Neuronal stem cell (in vitro differentiated cells): ENCODE data around the gene TUB.

Experiments
- DNase-seq: peaks from one replicate; pipeline ENCODE4 v3.0.0-alpha.2; 2013; ENCODE audit warnings: low spot score
- H2AFZ ChIP-seq: one replicate; pipeline ENCODE4 v1.6.1; 2013; ENCODE audit warnings: mild to moderate bottlenecking, low read length, inconsistent platforms
- H2AK5ac ChIP-seq: 2 replicates; pipeline ENCODE4 v1.6.1; 2013; ENCODE audit warnings: low read depth, mild to moderate bottlenecking, inconsistent platforms, low read length, moderate library complexity, mixed read lengths
- H2BK120ac ChIP-seq: 2 replicates; pipeline ENCODE4 v1.6.1; 2013; ENCODE audit warnings: low read depth, mild to moderate bottlenecking, inconsistent platforms, low read length, moderate library complexity, mixed read lengths
- H2BK12ac ChIP-seq: one replicate; pipeline ENCODE4 v1.6.1; 2013; ENCODE audit warnings: low read length, inconsistent platforms
- H2BK15ac ChIP-seq: 2 replicates; pipeline ENCODE4 v1.6.1; 2013; ENCODE audit warnings: mild to moderate bottlenecking, low read length, inconsistent platforms, mixed read lengths
- H2BK5ac ChIP-seq: one replicate; pipeline ENCODE4 v1.6.1; 2013; ENCODE audit warnings: inconsistent platforms, mild to moderate bottlenecking, low read length, moderate library complexity
- H3K14ac ChIP-seq: one replicate; pipeline ENCODE4 v1.6.1; 2013; ENCODE audit warnings: low read length, inconsistent platforms
- H3K18ac ChIP-seq: 2 replicates; pipeline ENCODE4 v1.6.1; 2013; ENCODE audit warnings: low read length, inconsistent platforms
- H3K23ac ChIP-seq: 2 replicates; pipeline ENCODE4 v1.6.1; 2013; ENCODE audit warnings: low read depth, mild to moderate bottlenecking, mixed read lengths, low read length, inconsistent platforms; ENCODE audit not compliant: poor library complexity
- H3K27ac ChIP-seq: replicated peaks from 3 replicates; pipeline ENCODE4 v1.5.1; 2013; ENCODE audit warnings: low read length, inconsistent platforms
- H3K27me3 ChIP-seq, 3 experiments: 2 replicates each; pipeline ENCODE4 v1.6.1; 2013; ENCODE audit warnings: low read length in 3 of 3, mild to moderate bottlenecking in 2 of 3, inconsistent platforms in 1 of 3, low read depth in 1 of 3, mixed read lengths in 1 of 3, moderate library complexity in 1 of 3; ENCODE audit not compliant: control insufficient read depth in 3 of 3, insufficient read depth in 3 of 3
- H3K36me3 ChIP-seq, 2 donors: replicated peaks in 1 of 2; 2 replicates each; pipeline ENCODE4 v1.6.1; 2013; ENCODE audit warnings: low read length in 2 of 2; ENCODE audit not compliant: control insufficient read depth in 2 of 2, insufficient read depth in 2 of 2
- H3K4ac ChIP-seq: 2 replicates; pipeline ENCODE4 v1.6.1; 2013; ENCODE audit warnings: inconsistent platforms, mild to moderate bottlenecking, low read length, moderate library complexity
- H3K4me1 ChIP-seq, 2 donors: 1 replicate in 1 of 2; 2 replicates in 1 of 2; pipeline ENCODE4 v1.6.1; 2013; ENCODE audit warnings: low read length in 2 of 2, low read depth in 1 of 2; ENCODE audit not compliant: control insufficient read depth in 2 of 2, insufficient read depth in 1 of 2
- H3K4me2 ChIP-seq: one replicate; pipeline ENCODE4 v1.6.1; 2013; ENCODE audit warnings: mild to moderate bottlenecking, low read length, inconsistent platforms; ENCODE audit not compliant: insufficient read depth, poor library complexity, severe bottlenecking
- H3K4me3 ChIP-seq, 2 donors: 2 replicates each; pipeline ENCODE4 v1.5.1; 2013; ENCODE audit warnings: low read length in 2 of 2, mild to moderate bottlenecking in 2 of 2, inconsistent platforms in 1 of 2, moderate library complexity in 1 of 2
- H3K79me1 ChIP-seq: one replicate; pipeline ENCODE4 v1.6.1; 2013; ENCODE audit warnings: low read depth, mild to moderate bottlenecking, inconsistent platforms, low read length, moderate library complexity
- H3K9ac ChIP-seq: one replicate; pipeline ENCODE4 v1.6.1; 2013; ENCODE audit warnings: mild to moderate bottlenecking, low read depth, low read length, inconsistent platforms; ENCODE audit not compliant: poor library complexity
- H3K9me3 ChIP-seq, 2 donors: replicated peaks in 1 of 2; 2 replicates each; pipeline versions ENCODE3 to v1.6.1; 2013; ENCODE audit warnings: low read length in 2 of 2, mild to moderate bottlenecking in 2 of 2, inconsistent platforms in 1 of 2, low read depth in 1 of 2, mixed read lengths in 1 of 2, moderate library complexity in 1 of 2; ENCODE audit not compliant: control insufficient read depth in 2 of 2, insufficient read depth in 1 of 2
- H4K8ac ChIP-seq: one replicate; pipeline ENCODE4 v1.6.1; 2013; ENCODE audit warnings: low read depth, mild to moderate bottlenecking, inconsistent platforms, low read length, moderate library complexity
- H4K91ac ChIP-seq: one replicate; pipeline ENCODE4 v1.6.1; 2013; ENCODE audit warnings: low read length, low read depth, mild to moderate bottlenecking, inconsistent platforms; ENCODE audit not compliant: poor library complexity
- WGBS, 2 donors: extraction: QIAGEN DNeasy Blood & Tissue Kit; methylation state at CpG; one replicate each; pipeline ENCODE4 v1.1.7; 2013; ENCODE audit warnings: missing lambda C conversion rate in 2 of 2, mixed read lengths in 1 of 2; ENCODE audit not compliant: insufficient read length in 2 of 2, insufficient replicate concordance in 1 of 2; ENCODE audit errors: extremely low coverage in 2 of 2; 5-methylcytosine and 5-hydroxymethylcytosine counted together

Gene TUB

GRCh38 chr11:8065031-8065430, 16.0 kb upstream of the TUB start:
- no peak overlapping the region for H3K23ac ChIP-seq
- H3K79me1 ChIP-seq = peaks cover 2% of the 10 kb centered on the region
- peaks cover 0 to 37% (median 0%) of the 10 kb centered on the region in 3 experiments for H3K27me3 ChIP-seq
- no peak overlapping the region for H2AFZ ChIP-seq
- H3K36me3 ChIP-seq = no peaks in the 10 kb centered on the region
- H2BK5ac ChIP-seq = no peak overlapping the region
- peak overlapping the region; percentile 56 for H2BK120ac ChIP-seq
- no peak overlapping the region for H3K9ac ChIP-seq
- no peak overlapping the region for H3K18ac ChIP-seq
- DNase-seq = no peak
- no CpG with 5 or more reads among the region's 2 CpGs for WGBS, 2 donors
- H2BK15ac ChIP-seq = no peak overlapping the region
- no peak overlapping the region for H3K14ac ChIP-seq
- no peak overlapping the region for H3K27ac ChIP-seq
- H3K4me1 ChIP-seq = peaks cover 2 to 12% of the 10 kb centered on the region in 2 donors
- no peak overlapping the region for H2BK12ac ChIP-seq
- H3K9me3 ChIP-seq = peaks cover 0 to 2% of the 10 kb centered on the region in 2 donors
- H2AK5ac ChIP-seq = no peak overlapping the region
- no peak overlapping the region for H3K4ac ChIP-seq
- no peak overlapping the region for H4K8ac ChIP-seq
- no peak overlapping the region for H3K4me3 ChIP-seq
- no peak overlapping the region for H3K4me2 ChIP-seq
- H4K91ac ChIP-seq = no peak overlapping the region

GRCh38 chr11:8066036-8066910, 14.7 kb upstream of the TUB start:
- H2AFZ ChIP-seq = no peak overlapping the region
- no peak overlapping the region for H3K4ac ChIP-seq
- H2BK15ac ChIP-seq = no peak overlapping the region
- no peak overlapping the region for H3K27ac ChIP-seq
- H3K79me1 ChIP-seq = peaks cover under 1% of the 10 kb centered on the region
- H3K4me1 ChIP-seq = peaks cover 2 to 12% of the 10 kb centered on the region in 2 donors
- no peak overlapping the region for H4K8ac ChIP-seq
- peak overlapping the region; percentile 36 for H2AK5ac ChIP-seq
- H3K4me3 ChIP-seq = no peak overlapping the region
- H3K4me2 ChIP-seq = no peak overlapping the region
- no peak for DNase-seq
- peak overlapping the region; percentile 57 for H3K18ac ChIP-seq
- no peak overlapping the region for H3K23ac ChIP-seq
- no peaks in the 10 kb centered on the region for H3K36me3 ChIP-seq
- no peak overlapping the region for H2BK120ac ChIP-seq
- H3K27me3 ChIP-seq = peaks cover 0 to 39% (median 0%) of the 10 kb centered on the region in 3 experiments
- H4K91ac ChIP-seq = no peak overlapping the region
- no peak overlapping the region for H3K9ac ChIP-seq
- WGBS, 2 donors = no CpG with 5 or more reads among the region's 17 CpGs
- no peak overlapping the region for H2BK12ac ChIP-seq
- no peak overlapping the region for H3K14ac ChIP-seq
- H3K9me3 ChIP-seq = peaks cover 0 to 2% of the 10 kb centered on the region in 2 donors
- no peak overlapping the region for H2BK5ac ChIP-seq

GRCh38 chr11:8066911-8067455, 14.0 kb upstream of the TUB start:
- Histone ChIP-seq H3K4me1 (peaks cover 4 to 12% of the 10 kb centered on the region in 2 donors), H2BK120ac (no peak overlapping the region), H2BK5ac (no peak overlapping the region), H3K14ac (no peak overlapping the region), H3K23ac (no peak overlapping the region), H3K27ac (no peak overlapping the region), H3K36me3 (no peaks in the 10 kb centered on the region), H2BK12ac (no peak overlapping the region), H3K27me3 (peaks cover 0 to 43% (median 0%) of the 10 kb centered on the region in 3 experiments), H2AFZ (no peak overlapping the region), H2BK15ac (no peak overlapping the region), H2AK5ac (no peak overlapping the region), H4K8ac (no peak overlapping the region), H3K4ac (no peak overlapping the region), H3K9ac (no peak overlapping the region), H3K18ac (no peak overlapping the region), H4K91ac (no peak overlapping the region), H3K4me2 (no peak overlapping the region), H3K79me1 (no peaks in the 10 kb centered on the region), H3K4me3 (no peak overlapping the region), H3K9me3 (peaks cover 0 to 2% of the 10 kb centered on the region in 2 donors)
- WGBS, 2 donors = no CpG with 5 or more reads among the region's 10 CpGs
- DNase-seq = no peak

GRCh38 chr11:8067567-8067928, 13.5 kb upstream of the TUB start:
- Histone ChIP-seq H3K9ac (no peak overlapping the region), H3K27me3 (peaks cover 0 to 48% (median 0%) of the 10 kb centered on the region in 3 experiments), H3K4me2 (no peak overlapping the region), H3K79me1 (no peaks in the 10 kb centered on the region), H3K4ac (no peak overlapping the region), H2BK12ac (no peak overlapping the region), H2BK5ac (no peak overlapping the region), H3K14ac (no peak overlapping the region), H4K8ac (no peak overlapping the region), H3K27ac (no peak overlapping the region), H4K91ac (no peak overlapping the region), H3K36me3 (no peaks in the 10 kb centered on the region), H3K9me3 (peaks cover 0 to 2% of the 10 kb centered on the region in 2 donors), H3K4me1 (peaks cover 9 to 14% of the 10 kb centered on the region in 2 donors), H2BK15ac (no peak overlapping the region), H3K4me3 (no peak overlapping the region), H2BK120ac (no peak overlapping the region), H3K23ac (no peak overlapping the region), H2AFZ (no peak overlapping the region), H3K18ac (no peak overlapping the region), H2AK5ac (no peak overlapping the region)
- no CpG with 5 or more reads among the region's 4 CpGs for WGBS, 2 donors
- DNase-seq = no peak
